MM.1S (cell line): ENCODE data around the gene PTPN20.

Experiments used
- DNase-seq: peaks from one replicate; pipeline ENCODE4 v3.0.0-alpha.2; 2015
- H2AFZ ChIP-seq: fragments of 300-600 bp; sonication (generic); 2 replicates; pipeline ENCODE4 v1.6.0; 2016; ENCODE audit warnings: antibody characterized with exemption, low read length
- H3F3A ChIP-seq: fragments of 300-600 bp; sonication (generic); 2 replicates; pipeline ENCODE4 v1.6.1; 2016; ENCODE audit warnings: mild to moderate bottlenecking, antibody characterized with exemption, low read length, moderate library complexity, mixed read lengths; ENCODE audit not compliant: insufficient read depth
- H3K27ac ChIP-seq: fragments of 300-600 bp; sonication (generic); 2 replicates; pipeline ENCODE4 v1.5.1; 2016; ENCODE audit warnings: mild to moderate bottlenecking, low read length
- H3K27me3 ChIP-seq: fragments of 300-600 bp; sonication (generic); replicated peaks from 2 replicates; pipeline ENCODE4 v1.6.0; 2016; ENCODE audit warnings: low read length; ENCODE audit not compliant: insufficient read depth
- H3K36me3 ChIP-seq: fragments of 300-600 bp; sonication (generic); replicated peaks from 2 replicates; pipeline ENCODE4 v1.6.1; 2016; ENCODE audit warnings: mild to moderate bottlenecking, low read length, mixed read lengths; ENCODE audit not compliant: insufficient read depth
- H3K4me1 ChIP-seq: fragments of 300-600 bp; sonication (generic); 2 replicates; pipeline ENCODE4 v1.6.1; 2016; ENCODE audit warnings: low read length, mixed read lengths
- H3K4me2 ChIP-seq: fragments of 300-600 bp; sonication (generic); 2 replicates; pipeline ENCODE4 v1.6.0; 2016; ENCODE audit warnings: low read depth, low read length
- H3K4me3 ChIP-seq: fragments of 300-600 bp; sonication (generic); 2 replicates; pipeline ENCODE4 v1.5.1; 2016; ENCODE audit warnings: low read length, mixed read lengths
- H3K79me2 ChIP-seq: fragments of 300-600 bp; sonication (generic); 2 replicates; pipeline ENCODE4 v1.6.1; 2016; ENCODE audit warnings: mixed run types, low read length, mixed read lengths
- H3K9ac ChIP-seq: fragments of 300-600 bp; sonication (generic); 2 replicates; pipeline ENCODE4 v1.6.1; 2016; ENCODE audit warnings: low read length, mixed read lengths
- H3K9me2 ChIP-seq: fragments of 300-600 bp; sonication (generic); replicated peaks from 2 replicates; pipeline ENCODE4 v1.6.1; 2016; ENCODE audit warnings: mild to moderate bottlenecking, low read length, mixed read lengths; ENCODE audit not compliant: insufficient read depth
- H3K9me3 ChIP-seq: fragments of 300-600 bp; sonication (generic); replicated peaks from 2 replicates; pipeline ENCODE4 v1.6.1; 2016; ENCODE audit warnings: mild to moderate bottlenecking, low read length, mixed read lengths; ENCODE audit not compliant: insufficient read depth
- H4K20me1 ChIP-seq: fragments of 300-600 bp; sonication (generic); 2 replicates; pipeline ENCODE4 v1.6.1; 2016; ENCODE audit warnings: mild to moderate bottlenecking, low read length, moderate library complexity, mixed read lengths; ENCODE audit not compliant: insufficient read depth
- CTCF ChIP-seq: fragments of 300-600 bp; sonication (generic); IDR thresholded peaks from 2 replicates; pipeline ENCODE4 v1.5.1; 2016; ENCODE audit warnings: antibody characterized with exemption, low read length, mixed read lengths
- EZH2 ChIP-seq: fragments of 300-600 bp; sonication (generic); optimal IDR thresholded peaks from 2 replicates; pipeline ENCODE3; 2017; ENCODE audit warnings: low read depth, mild to moderate bottlenecking, antibody characterized with exemption, low read length, mixed read lengths
- EZH2phosphoT487 ChIP-seq: fragments of 300-600 bp; sonication (generic); IDR thresholded peaks from 2 replicates; pipeline ENCODE4 v1.6.1; 2018; ENCODE audit warnings: antibody characterized with exemption, low read length

The PTPN20 gene

GRCh38 chr10:46998192-46998591 is 87.0 kb downstream of the PTPN20 start:
- no peaks in the 10 kb centered on the region for H3K27me3 ChIP-seq
- no peak overlapping the region for H3K9ac ChIP-seq
- H3K4me1 ChIP-seq, result no peaks in the 10 kb centered on the region
- H3K9me3 ChIP-seq, result no peaks in the 10 kb centered on the region
- DNase-seq, result no peak
- H3K36me3 ChIP-seq, result no peaks in the 10 kb centered on the region
- H3K4me2 ChIP-seq, result no peak overlapping the region
- no peak overlapping the region for H3K4me3 ChIP-seq
- TF ChIP-seq CTCF (no peak), EZH2phosphoT487 (no peak), EZH2 (no peak)
- no peak overlapping the region for H2AFZ ChIP-seq
- no peaks in the 10 kb centered on the region for H3K79me2 ChIP-seq
- no peak overlapping the region for H3K27ac ChIP-seq
- H3K9me2 ChIP-seq, result no peaks in the 10 kb centered on the region
- no peaks in the 10 kb centered on the region for H3F3A ChIP-seq
- H4K20me1 ChIP-seq, result no peaks in the 10 kb centered on the region

GRCh38 chr10:46998595-46998994 is 87.4 kb downstream of the PTPN20 start:
- Histone ChIP-seq H3K9ac (no peak overlapping the region), H3K27me3 (no peaks in the 10 kb centered on the region), H4K20me1 (no peaks in the 10 kb centered on the region), H3K36me3 (no peaks in the 10 kb centered on the region), H3K4me3 (no peak overlapping the region), H3K79me2 (no peaks in the 10 kb centered on the region), H3K4me2 (no peak overlapping the region), H3K4me1 (no peaks in the 10 kb centered on the region), H2AFZ (no peak overlapping the region), H3F3A (no peaks in the 10 kb centered on the region), H3K27ac (no peak overlapping the region), H3K9me3 (no peaks in the 10 kb centered on the region), H3K9me2 (no peaks in the 10 kb centered on the region)
- no peak for TF ChIP-seq EZH2
- no peak for TF ChIP-seq EZH2phosphoT487
- TF ChIP-seq CTCF, result no peak
- no peak for DNase-seq

- no peak overlapping the region for H3K9ac ChIP-seq
- no peaks in the 10 kb centered on the region for H3K9me3 ChIP-seq
- H3K9me2 ChIP-seq, result no peaks in the 10 kb centered on the region
- no peak overlapping the region for H3K4me2 ChIP-seq
- no peak overlapping the region for H3K27ac ChIP-seq
- H3K4me1 ChIP-seq, result no peaks in the 10 kb centered on the region
- no peaks in the 10 kb centered on the region for H3K27me3 ChIP-seq
- H3K4me3 ChIP-seq, result no peak overlapping the region
- no peak for DNase-seq
- no peak overlapping the region for H2AFZ ChIP-seq
- H3K36me3 ChIP-seq, result no peaks in the 10 kb centered on the region
- TF ChIP-seq EZH2phosphoT487, result no peak
- no peak for TF ChIP-seq EZH2
- TF ChIP-seq CTCF, result no peak
- H4K20me1 ChIP-seq, result no peaks in the 10 kb centered on the region
- H3K79me2 ChIP-seq, result no peaks in the 10 kb centered on the region
- H3F3A ChIP-seq, result no peaks in the 10 kb centered on the region
Measured at GRCh38 chr10:46999217-46999616, 88.0 kb downstream of the PTPN20 start.
